ENCODE data around the gene SLC41A3.
"Not testable (repeated sequence)": the region's sequence is repeated elsewhere in the genome, so short reads cannot be mapped to it uniquely, and the experiment has no call there.

GRCh38 chr3:125957020-125957419 lies 126.9 kb downstream of the SLC41A3 start:
- TF ChIP-seq POLR2A, CTCF, EP300 (IDR thresholded peaks at IDR 0.05): not testable (repeated sequence)
